ENCODE measurements around the gene ACER3. TPM values are rescaled to one million over a fixed set of nuclear protein-coding genes. Genes with fewer than 3 reads are reported as not detected.

ACER3 gene
- total and polyA plus RNA-seq, 2 of the 4 experiments (the other 2 are of a cell fraction): 3.5 to 10.0 TPM

DNA sequence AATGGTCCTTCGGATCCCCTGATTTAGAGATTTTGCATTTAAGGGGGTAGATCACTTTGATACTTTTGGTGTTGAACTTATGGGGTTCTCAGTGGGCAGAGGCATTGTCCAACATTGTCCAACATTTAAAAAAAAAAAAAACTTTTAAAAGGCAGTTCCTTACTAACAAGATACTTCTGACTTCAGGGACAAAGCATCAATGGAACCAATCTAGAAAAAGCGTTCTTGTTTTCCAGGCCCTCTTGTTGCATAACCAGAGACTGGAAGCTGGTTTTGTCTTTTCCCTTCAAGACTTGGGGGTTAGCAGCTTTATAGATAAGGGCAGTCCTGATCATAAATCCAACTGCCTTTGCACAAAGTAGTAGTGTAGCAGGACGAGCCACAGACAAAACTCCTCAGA, 40.4 kb downstream of the ACER3 start:
- H3K9me1 ChIP-seq (ENCODE audit: insufficient read depth, low read length): no peaks in the 10 kb centered on the region
- no peak overlapping the region for H3K14ac ChIP-seq (replicated peaks; ENCODE audit: low read depth, low read length)
- no TSS peak for BruUV-seq (replicated peaks)
- H2BK120ac ChIP-seq (ENCODE audit: low read depth, low read length): no peak overlapping the region
- no peak overlapping the region for H2AK5ac ChIP-seq (ENCODE audit: low read depth, low read length)
- no peak overlapping the region for H3K23ac ChIP-seq (ENCODE audit: low read depth, low read length)
- dilution Hi-C loops (cut with HindIII; ENCODE audit: low sequenced_read_pairs, unreplicated experiment) (no loop called here), intact Hi-C loops (cut with micrococcal nuclease) (no loop called here), in situ Hi-C loops (cut with MboI; ENCODE audit: low sequenced_read_pairs) (no loop called here)
- no peak overlapping the region for H3K4me3 ChIP-seq (ENCODE audit: insufficient read depth, low read depth, low read length)
- DNase-seq (no peak), ATAC-seq (ENCODE audit: low read depth) (no peak)
- no peak overlapping the region for H3K4me2 ChIP-seq (ENCODE audit: low read depth, low read length)
- H3K4me1 ChIP-seq (ENCODE audit: control insufficient read depth, insufficient read depth, low read length): no peaks in the 10 kb centered on the region
- no peak overlapping the region for H2AFZ ChIP-seq (replicated peaks; ENCODE audit: low read length, poor library complexity)
- 83% methylated on average over 1 of the region's 3 CpGs; no CpG with 5 or more reads in 1 of the 2 experiments for WGBS, 2 experiments (ENCODE audit: extremely low coverage in 2 of 2, insufficient read length in 1 of 2)
- no peak overlapping the region for H3K18ac ChIP-seq (ENCODE audit: low read depth, low read length)
- no peaks in the 10 kb centered on the region for H3K27me3 ChIP-seq (ENCODE audit: control insufficient read depth, insufficient read depth, low read length)
- H3K9me3 ChIP-seq (ENCODE audit: control insufficient read depth, insufficient read depth, low read length): peaks cover under 1% of the 10 kb centered on the region
- H3K79me1 ChIP-seq (ENCODE audit: low read depth in 1 of 2, low read length in 2 of 2): no peaks in the 10 kb centered on the region
- TF ChIP-seq, protein P1, sequence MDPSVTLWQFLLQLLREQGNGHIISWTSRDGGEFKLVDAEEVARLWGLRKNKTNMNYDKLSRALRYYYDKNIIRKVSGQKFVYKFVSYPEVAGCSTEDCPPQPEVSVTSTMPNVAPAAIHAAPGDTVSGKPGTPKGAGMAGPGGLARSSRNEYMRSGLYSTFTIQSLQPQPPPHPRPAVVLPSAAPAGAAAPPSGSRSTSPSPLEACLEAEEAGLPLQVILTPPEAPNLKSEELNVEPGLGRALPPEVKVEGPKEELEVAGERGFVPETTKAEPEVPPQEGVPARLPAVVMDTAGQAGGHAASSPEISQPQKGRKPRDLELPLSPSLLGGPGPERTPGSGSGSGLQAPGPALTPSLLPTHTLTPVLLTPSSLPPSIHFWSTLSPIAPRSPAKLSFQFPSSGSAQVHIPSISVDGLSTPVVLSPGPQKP (IDR thresholded peaks at IDR 0.05; ENCODE audit: borderline replicate concordance, low read depth, low read length): no peak
- TF ChIP-seq SMC3 (IDR thresholded peaks at IDR 0.05; ENCODE audit: low read depth, low read length): no peak
- TF ChIP-seq RFX5 (IDR thresholded peaks at IDR 0.05; ENCODE audit: low read depth, low read length): no peak
- TF ChIP-seq RAD21 (IDR thresholded peaks at IDR 0.05; ENCODE audit: low read length): no peak
- TF ChIP-seq, protein P2, sequence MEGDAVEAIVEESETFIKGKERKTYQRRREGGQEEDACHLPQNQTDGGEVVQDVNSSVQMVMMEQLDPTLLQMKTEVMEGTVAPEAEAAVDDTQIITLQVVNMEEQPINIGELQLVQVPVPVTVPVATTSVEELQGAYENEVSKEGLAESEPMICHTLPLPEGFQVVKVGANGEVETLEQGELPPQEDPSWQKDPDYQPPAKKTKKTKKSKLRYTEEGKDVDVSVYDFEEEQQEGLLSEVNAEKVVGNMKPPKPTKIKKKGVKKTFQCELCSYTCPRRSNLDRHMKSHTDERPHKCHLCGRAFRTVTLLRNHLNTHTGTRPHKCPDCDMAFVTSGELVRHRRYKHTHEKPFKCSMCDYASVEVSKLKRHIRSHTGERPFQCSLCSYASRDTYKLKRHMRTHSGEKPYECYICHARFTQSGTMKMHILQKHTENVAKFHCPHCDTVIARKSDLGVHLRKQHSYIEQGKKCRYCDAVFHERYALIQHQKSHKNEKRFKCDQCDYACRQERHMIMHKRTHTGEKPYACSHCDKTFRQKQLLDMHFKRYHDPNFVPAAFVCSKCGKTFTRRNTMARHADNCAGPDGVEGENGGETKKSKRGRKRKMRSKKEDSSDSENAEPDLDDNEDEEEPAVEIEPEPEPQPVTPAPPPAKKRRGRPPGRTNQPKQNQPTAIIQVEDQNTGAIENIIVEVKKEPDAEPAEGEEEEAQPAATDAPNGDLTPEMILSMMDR (conservative IDR thresholded peaks at IDR 0.05; ENCODE audit: low read depth, low read length): no peak
- TF ChIP-seq BHLHE40 (IDR thresholded peaks at IDR 0.05; ENCODE audit: low read depth, low read length): no peak
- no peak for TF ChIP-seq MAFK (IDR thresholded peaks at IDR 0.05; ENCODE audit: low read depth, low read length)
- TF ChIP-seq, protein P3, sequence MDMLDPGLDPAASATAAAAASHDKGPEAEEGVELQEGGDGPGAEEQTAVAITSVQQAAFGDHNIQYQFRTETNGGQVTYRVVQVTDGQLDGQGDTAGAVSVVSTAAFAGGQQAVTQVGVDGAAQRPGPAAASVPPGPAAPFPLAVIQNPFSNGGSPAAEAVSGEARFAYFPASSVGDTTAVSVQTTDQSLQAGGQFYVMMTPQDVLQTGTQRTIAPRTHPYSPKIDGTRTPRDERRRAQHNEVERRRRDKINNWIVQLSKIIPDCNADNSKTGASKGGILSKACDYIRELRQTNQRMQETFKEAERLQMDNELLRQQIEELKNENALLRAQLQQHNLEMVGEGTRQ (IDR thresholded peaks at IDR 0.05; ENCODE audit: low read depth, low read length): no peak
- no peak for TF ChIP-seq CEBPB (IDR thresholded peaks at IDR 0.05; ENCODE audit: low read depth, low read length)
- no peak for TF ChIP-seq FOS (IDR thresholded peaks at IDR 0.05; ENCODE audit: low read depth, low read length)
- no peak for TF ChIP-seq CHD1 (IDR thresholded peaks at IDR 0.05; ENCODE audit: low read depth, low read length)
- TF ChIP-seq NFE2L2 (IDR thresholded peaks at IDR 0.05; ENCODE audit: low read depth, low read length): no peak
- TF ChIP-seq MAZ (IDR thresholded peaks at IDR 0.05; ENCODE audit: borderline replicate concordance, low read depth, low read length): no peak
- no peak for TF ChIP-seq RCOR1 (IDR thresholded peaks at IDR 0.05; ENCODE audit: insufficient replicate concordance, low read length)
- TF ChIP-seq MXI1 (IDR thresholded peaks at IDR 0.05; ENCODE audit: borderline replicate concordance, low read depth, low read length): no peak
- TF ChIP-seq POLR2A (IDR thresholded peaks at IDR 0.05; ENCODE audit: low read depth, low read length): no peak
- H2BK20ac ChIP-seq (ENCODE audit: low read depth, low read length): no peak overlapping the region
- H4K20me1 ChIP-seq (ENCODE audit: insufficient read depth, low read length): no peaks in the 10 kb centered on the region
- no peak overlapping the region for H4K91ac ChIP-seq (ENCODE audit: insufficient read depth, low read depth, low read length)
- no peak overlapping the region for H2BK15ac ChIP-seq (ENCODE audit: low read depth, low read length)
- CTCF ChIA-PET: no interaction called here
- H2BK5ac ChIP-seq (ENCODE audit: low read depth, low read length, poor library complexity, severe bottlenecking): no peak overlapping the region
- no peak overlapping the region for H2AK9ac ChIP-seq (replicated peaks; ENCODE audit: low read depth, low read length, poor library complexity)
- no peak overlapping the region for H3K56ac ChIP-seq (ENCODE audit: extremely low read depth, insufficient read depth, low read length)
- no peak overlapping the region for H4K8ac ChIP-seq (ENCODE audit: low read depth in 2 of 2, low read length in 2 of 2)
- H3K9ac ChIP-seq (ENCODE audit: low read depth, low read length): no peak overlapping the region
- no peak overlapping the region for H4K5ac ChIP-seq (ENCODE audit: low read depth, low read length)
- no peak overlapping the region for H3K27ac ChIP-seq (ENCODE audit: insufficient read depth, low read length)
- no peaks in the 10 kb centered on the region for H3K36me3 ChIP-seq (ENCODE audit: control insufficient read depth, insufficient read depth, low read length)
- no peak overlapping the region for H3K4ac ChIP-seq (ENCODE audit: low read depth, low read length)
- POLR2A ChIA-PET (ENCODE audit: unreplicated experiment): no interaction called here
